ENCODE results near the gene TRPM2. TPM values are rescaled to one million over a fixed set of nuclear protein-coding genes. Genes with fewer than 3 reads are reported as not detected.

TRPM2 gene
- total and polyA plus RNA-seq, 2 donors (not counting 3 experiments of a cell fraction or from before 2014, with no cell fraction given), result not detected

GRCh38 chr21:44354001-44354405 is 582 bp downstream of the TRPM2 start:
- POLR2A ChIA-PET, result no interaction called here
- H3K9me3 ChIP-seq (replicated peaks; ENCODE audit: control insufficient read depth, insufficient read depth, low read length), result no peaks in the 10 kb centered on the region
- no peaks in the 10 kb centered on the region for H4K20me1 ChIP-seq (replicated peaks; ENCODE audit: control insufficient read depth, extremely low read depth, insufficient read depth, low read length)
- no peaks in the 10 kb centered on the region for H3K4me1 ChIP-seq (ENCODE audit: control insufficient read depth, extremely low read depth, insufficient read depth, low read length)
- no peaks in the 10 kb centered on the region for H3K79me2 ChIP-seq (ENCODE audit: control insufficient read depth, insufficient read depth, low read length)
- no peak overlapping the region for H3K9ac ChIP-seq (replicated peaks; ENCODE audit: extremely low read depth, insufficient read depth, low read length)
- intact Hi-C loops (cut with micrococcal nuclease), result no loop called here
- H3K27me3 ChIP-seq (ENCODE audit: control insufficient read depth in 2 of 2, insufficient read depth in 2 of 2, low read length in 2 of 2), result peaks cover 7 to 18% of the 10 kb centered on the region in 2 experiments
- H2AFZ ChIP-seq (ENCODE audit: low read depth, low read length), result no peak overlapping the region
- no peak overlapping the region for H3K27ac ChIP-seq (ENCODE audit: insufficient read depth, low read depth, low read length)
- H3K9me1 ChIP-seq (replicated peaks; ENCODE audit: control insufficient read depth, extremely low read depth, insufficient read depth, low read length), result no peaks in the 10 kb centered on the region
- DNase-seq (ENCODE audit: low read depth, low spot score), result no peak
- H3K4me3 ChIP-seq (replicated peaks in 1 of 3; ENCODE audit: insufficient read depth in 1 of 3, low read depth in 1 of 3, low read length in 3 of 3), result no peak overlapping the region
- H3K4me2 ChIP-seq (ENCODE audit: insufficient read depth, low read length), result no peak overlapping the region
- H3K36me3 ChIP-seq (ENCODE audit: control insufficient read depth in 2 of 2, extremely low read depth in 1 of 2, insufficient read depth in 2 of 2, low read length in 2 of 2), result no peaks in the 10 kb centered on the region
- BruUV-seq (replicated peaks), result no TSS peak
- no peak for TF ChIP-seq EZH2 (IDR thresholded peaks at IDR 0.05; ENCODE audit: borderline replicate concordance, low read depth, low read length, severe bottlenecking)
- no peak for FAIRE-seq
- CTCF ChIA-PET, result no interaction called here
- dilution Hi-C loops (cut with MboI; ENCODE audit: extremely low pct_ligation_motif_present, low sequenced_read_pairs), result no loop called here

DNA sequence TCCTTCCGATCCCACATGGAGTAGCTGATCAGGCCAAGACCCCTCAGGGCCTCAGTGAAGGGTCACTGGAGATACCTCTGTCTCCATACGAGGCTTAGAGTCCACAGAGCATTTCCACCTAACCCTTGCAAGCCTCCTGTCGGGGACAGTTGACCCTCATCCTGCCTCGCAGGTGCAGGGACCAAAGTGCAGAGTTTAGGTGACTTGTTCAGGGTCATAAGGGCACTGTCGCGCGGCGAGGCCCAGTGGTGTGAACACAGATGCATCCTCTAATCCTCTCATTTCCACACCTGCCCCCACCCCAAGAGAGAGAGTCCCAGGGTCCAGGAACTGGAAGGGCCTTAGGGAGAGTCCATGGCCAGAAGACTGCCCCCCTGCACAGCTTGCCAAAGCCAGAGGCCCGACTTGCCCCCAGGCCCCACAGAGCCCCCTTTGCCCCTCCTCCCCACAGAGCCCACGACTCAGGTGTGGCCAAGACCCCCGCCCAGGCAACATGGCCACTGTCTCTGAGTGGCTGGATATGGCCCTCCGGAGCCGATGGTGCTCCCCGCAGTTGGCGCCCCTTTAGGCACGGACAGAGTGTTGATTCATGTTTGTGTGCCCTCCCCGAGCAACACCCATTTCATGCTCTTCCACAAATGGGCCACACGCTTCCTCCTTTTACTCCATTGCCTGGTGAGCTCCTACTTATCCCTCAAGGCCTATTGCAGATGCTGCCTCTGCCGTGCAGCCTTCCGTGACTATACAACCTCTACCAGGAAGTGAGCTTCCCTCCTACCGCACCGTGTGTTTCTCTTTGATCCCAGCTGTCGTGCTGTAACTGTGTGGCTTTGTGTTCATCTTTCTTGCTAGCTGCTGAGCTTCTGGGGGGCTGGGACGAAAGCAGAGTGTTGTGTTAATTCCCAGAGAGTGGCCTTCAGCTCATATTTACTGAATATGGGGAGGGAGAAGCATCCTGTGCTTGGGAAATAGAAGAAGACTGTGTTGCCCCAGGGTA is 1.7 kb downstream of the TRPM2 start:
- dilution Hi-C loops (cut with MboI; ENCODE audit: extremely low pct_ligation_motif_present, low sequenced_read_pairs) (no loop called here), intact Hi-C loops (cut with micrococcal nuclease) (no loop called here)
- DNase-seq (ENCODE audit: low read depth, low spot score) (no peak), FAIRE-seq (no peak)
- Histone ChIP-seq H2AFZ (ENCODE audit: low read depth, low read length) (no peak overlapping the region), H4K20me1 (replicated peaks; ENCODE audit: control insufficient read depth, extremely low read depth, insufficient read depth, low read length) (no peaks in the 10 kb centered on the region), H3K9me3 (replicated peaks; ENCODE audit: control insufficient read depth, insufficient read depth, low read length) (no peaks in the 10 kb centered on the region), H3K4me1 (ENCODE audit: control insufficient read depth, extremely low read depth, insufficient read depth, low read length) (no peaks in the 10 kb centered on the region), H3K9me1 (replicated peaks; ENCODE audit: control insufficient read depth, extremely low read depth, insufficient read depth, low read length) (no peaks in the 10 kb centered on the region), H3K79me2 (ENCODE audit: control insufficient read depth, insufficient read depth, low read length) (no peaks in the 10 kb centered on the region), H3K27ac (ENCODE audit: insufficient read depth, low read depth, low read length) (no peak overlapping the region), H3K9ac (replicated peaks; ENCODE audit: extremely low read depth, insufficient read depth, low read length) (no peak overlapping the region), H3K4me3 (replicated peaks in 1 of 3; ENCODE audit: insufficient read depth in 1 of 3, low read depth in 1 of 3, low read length in 3 of 3) (no peak overlapping the region), H3K4me2 (ENCODE audit: insufficient read depth, low read length) (no peak overlapping the region), H3K27me3 (ENCODE audit: control insufficient read depth in 2 of 2, insufficient read depth in 2 of 2, low read length in 2 of 2) (peaks cover 5 to 9% of the 10 kb centered on the region in 2 experiments), H3K36me3 (ENCODE audit: control insufficient read depth in 2 of 2, extremely low read depth in 1 of 2, insufficient read depth in 2 of 2, low read length in 2 of 2) (no peaks in the 10 kb centered on the region)
- TF ChIP-seq CTCF (IDR thresholded peaks at IDR 0.05; ENCODE audit: extremely low read depth in 1 of 2, insufficient read depth in 1 of 2, low read depth in 1 of 2, low read length in 2 of 2), result no peak
- no peak for TF ChIP-seq MYC (IDR thresholded peaks at IDR 0.05; ENCODE audit: low read depth, low read length)
- TF ChIP-seq GATA2 (IDR thresholded peaks at IDR 0.05; ENCODE audit: insufficient read depth, insufficient read length, low read depth, low read length), result no peak
- TF ChIP-seq EZH2 (IDR thresholded peaks at IDR 0.05; ENCODE audit: borderline replicate concordance, low read depth, low read length, severe bottlenecking), result no peak
- no peak for TF ChIP-seq POLR2A (IDR thresholded peaks at IDR 0.05; ENCODE audit: low read depth, low read length)
- TF ChIP-seq, protein P1, sequence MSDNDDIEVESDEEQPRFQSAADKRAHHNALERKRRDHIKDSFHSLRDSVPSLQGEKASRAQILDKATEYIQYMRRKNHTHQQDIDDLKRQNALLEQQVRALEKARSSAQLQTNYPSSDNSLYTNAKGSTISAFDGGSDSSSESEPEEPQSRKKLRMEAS (IDR thresholded peaks at IDR 0.05; ENCODE audit: insufficient read depth, insufficient read length), result no peak
- TF ChIP-seq JUN (IDR thresholded peaks at IDR 0.05; ENCODE audit: borderline replicate concordance, insufficient read depth, insufficient read length, low read depth), result no peak
- TF ChIP-seq FOS (IDR thresholded peaks at IDR 0.05; ENCODE audit: borderline replicate concordance, insufficient read depth, low read length), result no peak
- no peak for TF ChIP-seq POLR2AphosphoS5 (IDR thresholded peaks at IDR 0.05; ENCODE audit: insufficient read depth, low read depth, low read length)
- POLR2A ChIA-PET, result no interaction called here
- CTCF ChIA-PET, result interaction anchor here (0.6 kb wide), 1 partner anchor 16 kb away, joined by 3 read pairs; the partner anchor contains the start of gene CFAP410
- BruUV-seq (replicated peaks), result no TSS peak

Data from endothelial cell of umbilical vein (primary cell).